Mucosa of rectum (tissue), 2 donors: ENCODE results near the gene DIRAS2.

ENCODE experiments used
- H3K27ac ChIP-seq, 2 donors: one replicate each; pipeline ENCODE4 v1.7.0; 2013; ENCODE audit warnings: inconsistent platforms in 2 of 2, low read depth in 2 of 2, low read length in 2 of 2
- H3K27me3 ChIP-seq, 2 donors: one replicate each; pipeline ENCODE4 v1.7.0; 2013; ENCODE audit warnings: low read length in 2 of 2; ENCODE audit not compliant: control insufficient read depth in 2 of 2, insufficient read depth in 2 of 2
- H3K36me3 ChIP-seq, 2 donors: one replicate each; pipeline ENCODE4 v1.7.0; 2013; ENCODE audit warnings: low read length in 2 of 2; ENCODE audit not compliant: control insufficient read depth in 2 of 2, insufficient read depth in 2 of 2
- H3K4me1 ChIP-seq, 2 donors: one replicate each; pipeline ENCODE4 v1.7.0; 2013; ENCODE audit warnings: low read length in 2 of 2, mild to moderate bottlenecking in 1 of 2; ENCODE audit not compliant: control insufficient read depth in 2 of 2, insufficient read depth in 2 of 2
- H3K4me3 ChIP-seq, 2 donors: one replicate each; pipeline ENCODE4 v1.7.0; 2013; ENCODE audit warnings: low read length in 2 of 2
- H3K9ac ChIP-seq, 2 donors: one replicate each; pipeline ENCODE4 v1.7.0; 2013; ENCODE audit warnings: low read length in 2 of 2, low read depth in 1 of 2, mild to moderate bottlenecking in 1 of 2
- H3K9me3 ChIP-seq, 2 donors: one replicate each; pipeline ENCODE4 v1.7.0; 2013; ENCODE audit warnings: low read length in 2 of 2; ENCODE audit not compliant: control insufficient read depth in 2 of 2
- donor health status: healthy.
- donor health status: Normal muscosa, but diverticular disease.

DIRAS2 gene

GRCh38 chr9:90579181-90579580 is 63.4 kb downstream of the DIRAS2 start:
- Histone ChIP-seq H3K27me3 (no peaks in the 10 kb centered on the region), H3K4me3 (no peak overlapping the region), H3K9me3 (no peaks in the 10 kb centered on the region), H3K36me3 (no peaks in the 10 kb centered on the region), H3K9ac (no peak overlapping the region), H3K4me1 (no peaks in the 10 kb centered on the region), H3K27ac (no peak overlapping the region)

GRCh38 chr9:90578126-90578815 is 64.4 kb downstream of the DIRAS2 start:
- Histone ChIP-seq H3K9me3 (no peaks in the 10 kb centered on the region), H3K27me3 (no peaks in the 10 kb centered on the region), H3K4me3 (no peak overlapping the region), H3K4me1 (no peaks in the 10 kb centered on the region), H3K9ac (no peak overlapping the region), H3K36me3 (no peaks in the 10 kb centered on the region), H3K27ac (no peak overlapping the region)

GRCh38 chr9:90569511-90569910 is 73.1 kb downstream of the DIRAS2 start:
- Histone ChIP-seq H3K27me3 (no peaks in the 10 kb centered on the region), H3K36me3 (no peaks in the 10 kb centered on the region), H3K9ac (no peak overlapping the region), H3K4me1 (no peaks in the 10 kb centered on the region), H3K9me3 (no peaks in the 10 kb centered on the region), H3K4me3 (no peak overlapping the region), H3K27ac (no peak overlapping the region)

GRCh38 chr9:90568667-90569066 is 74.0 kb downstream of the DIRAS2 start:
- Histone ChIP-seq H3K9ac (no peak overlapping the region), H3K9me3 (no peaks in the 10 kb centered on the region), H3K4me3 (no peak overlapping the region), H3K27ac (no peak overlapping the region), H3K4me1 (no peaks in the 10 kb centered on the region), H3K27me3 (no peaks in the 10 kb centered on the region), H3K36me3 (no peaks in the 10 kb centered on the region)

GRCh38 chr9:90562229-90562628 is 80.4 kb downstream of the DIRAS2 start:
- Histone ChIP-seq H3K9me3 (no peaks in the 10 kb centered on the region), H3K9ac (no peak overlapping the region), H3K27me3 (no peaks in the 10 kb centered on the region), H3K4me3 (no peak overlapping the region), H3K36me3 (no peaks in the 10 kb centered on the region), H3K27ac (no peak overlapping the region), H3K4me1 (no peaks in the 10 kb centered on the region)
